RWPE1 (cell line): Measurements from ENCODE around the gene RNF145.
A peak's percentile ranks its signal among the peaks of the same experiment; 100 is the strongest.
"Not testable (repeated sequence)": the region's sequence is repeated elsewhere in the genome, so short reads cannot be mapped to it uniquely, and the experiment has no call there.

Experiments used
- CTCF ChIA-PET: fragments of 350-600 bp; sonication (Branson Sonifier 250); formaldehyde crosslinking; extraction: SDS; loops from one replicate; lab custom pipeline; 2021; lab: Yijun Ruan, JAX
- POLR2A ChIA-PET: fragments of 400-600 bp; formaldehyde crosslinking; extraction: SDS; loops from one replicate; lab custom pipeline; 2020; ENCODE audit warnings: antibody characterized with exemption; ENCODE audit not compliant: low non-redundant PET; lab: Yijun Ruan, JAX
- DNase-seq: peaks from one replicate; pipeline ENCODE4 v3.0.0; 2012; ENCODE audit warnings: low spot score
- H3K27ac ChIP-seq: fragments of 450-650 bp; 2 replicates; pipeline ENCODE4 v1.5.1; 2017
- TF ChIP-seq, protein P1 (sequence below): fragments of 450-650 bp; conservative IDR thresholded peaks from 2 replicates; pipeline ENCODE4 v1.5.1; 2017; ENCODE audit warnings: low read depth, mild to moderate bottlenecking

The RNF145 gene

GRCh38 chr5:159149085-159149484, 60.3 kb downstream of the RNF145 start:
- ChIA-PET POLR2A (no interaction called here), CTCF (interaction anchor here (0.7 kb wide), 1 partner anchor 902 kb away, joined by 3 read pairs; no protein-coding TSS in a partner anchor)
- TF ChIP-seq, protein P1, sequence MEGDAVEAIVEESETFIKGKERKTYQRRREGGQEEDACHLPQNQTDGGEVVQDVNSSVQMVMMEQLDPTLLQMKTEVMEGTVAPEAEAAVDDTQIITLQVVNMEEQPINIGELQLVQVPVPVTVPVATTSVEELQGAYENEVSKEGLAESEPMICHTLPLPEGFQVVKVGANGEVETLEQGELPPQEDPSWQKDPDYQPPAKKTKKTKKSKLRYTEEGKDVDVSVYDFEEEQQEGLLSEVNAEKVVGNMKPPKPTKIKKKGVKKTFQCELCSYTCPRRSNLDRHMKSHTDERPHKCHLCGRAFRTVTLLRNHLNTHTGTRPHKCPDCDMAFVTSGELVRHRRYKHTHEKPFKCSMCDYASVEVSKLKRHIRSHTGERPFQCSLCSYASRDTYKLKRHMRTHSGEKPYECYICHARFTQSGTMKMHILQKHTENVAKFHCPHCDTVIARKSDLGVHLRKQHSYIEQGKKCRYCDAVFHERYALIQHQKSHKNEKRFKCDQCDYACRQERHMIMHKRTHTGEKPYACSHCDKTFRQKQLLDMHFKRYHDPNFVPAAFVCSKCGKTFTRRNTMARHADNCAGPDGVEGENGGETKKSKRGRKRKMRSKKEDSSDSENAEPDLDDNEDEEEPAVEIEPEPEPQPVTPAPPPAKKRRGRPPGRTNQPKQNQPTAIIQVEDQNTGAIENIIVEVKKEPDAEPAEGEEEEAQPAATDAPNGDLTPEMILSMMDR, result no peak
- no peak overlapping the region for H3K27ac ChIP-seq
- DNase-seq, result no peak

- no peak overlapping the region for H3K27ac ChIP-seq
- TF ChIP-seq, protein P1, result no peak
- DNase-seq, result no peak
- POLR2A ChIA-PET, result no interaction called here
- CTCF ChIA-PET, result interaction anchor here (0.7 kb wide), 1 partner anchor 311 kb away, joined by 3 read pairs; no protein-coding TSS in a partner anchor
Observed at GRCh38 chr5:159147976-159148375, 61.4 kb downstream of the RNF145 start.

- no peak overlapping the region for H3K27ac ChIP-seq
- CTCF ChIA-PET, result interaction anchor here (0.5 to 0.8 kb wide), 2 partner anchors 10 to 39 kb away, joined by 3 to 5 read pairs; no protein-coding TSS in a partner anchor
- no peak for DNase-seq
- POLR2A ChIA-PET, result interaction anchor here (0.7 kb wide), 1 partner anchor 809 kb away, joined by 3 read pairs; no protein-coding TSS in a partner anchor
- TF ChIP-seq, protein P1, result no peak
Observed at GRCh38 chr5:159146839-159147238, 62.5 kb downstream of the RNF145 start.

DNA sequence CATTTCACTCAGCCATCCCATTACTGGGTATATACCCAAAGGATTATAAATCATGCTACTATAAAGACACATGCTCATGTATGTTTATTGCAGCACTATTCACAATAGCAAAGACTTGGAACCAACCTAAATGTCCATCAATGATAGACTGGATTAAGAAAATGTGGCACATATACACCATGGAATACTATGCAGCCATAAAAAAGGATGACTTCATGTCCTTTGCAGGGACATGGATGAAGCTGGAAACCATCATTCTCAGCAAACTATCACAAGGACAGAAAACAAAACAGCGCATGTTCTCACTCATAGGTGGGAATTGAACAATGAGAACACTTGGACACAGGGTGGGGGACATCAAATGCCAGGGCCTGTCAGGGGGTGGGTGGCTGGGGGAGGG, 64.2 kb downstream of the RNF145 start:
- H3K27ac ChIP-seq, CTCF ChIA-PET, DNase-seq, POLR2A ChIA-PET: not testable (repeated sequence)

DNA sequence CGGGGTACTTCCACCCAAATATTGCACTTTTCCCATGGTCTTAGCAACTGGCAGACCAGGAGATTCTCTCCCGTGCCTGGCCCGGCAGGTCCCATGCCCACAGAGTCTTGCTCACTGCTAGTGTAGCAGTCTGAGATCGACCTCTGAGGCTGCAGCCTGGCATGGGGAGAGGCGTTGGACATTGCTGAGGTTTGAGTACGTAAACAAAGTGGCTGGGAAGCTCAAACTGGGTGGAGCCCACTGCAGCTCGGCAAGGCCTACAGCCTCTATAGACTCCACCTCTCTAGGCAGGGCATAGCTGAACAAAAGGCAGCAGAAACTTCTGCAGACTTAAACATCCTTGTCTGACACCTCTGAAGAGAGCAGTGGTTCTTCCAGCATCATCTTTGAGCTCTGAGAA, 69.6 kb downstream of the RNF145 start:
- ChIA-PET CTCF (interaction anchor here (0.7 to 1.1 kb wide), 2 partner anchors 43 to 177 kb away, joined by 3 read pairs; no protein-coding TSS in a partner anchor), POLR2A (no interaction called here)
- DNase-seq, result no peak
- H3K27ac ChIP-seq, result no peak overlapping the region
- TF ChIP-seq, protein P1, result no peak

DNA sequence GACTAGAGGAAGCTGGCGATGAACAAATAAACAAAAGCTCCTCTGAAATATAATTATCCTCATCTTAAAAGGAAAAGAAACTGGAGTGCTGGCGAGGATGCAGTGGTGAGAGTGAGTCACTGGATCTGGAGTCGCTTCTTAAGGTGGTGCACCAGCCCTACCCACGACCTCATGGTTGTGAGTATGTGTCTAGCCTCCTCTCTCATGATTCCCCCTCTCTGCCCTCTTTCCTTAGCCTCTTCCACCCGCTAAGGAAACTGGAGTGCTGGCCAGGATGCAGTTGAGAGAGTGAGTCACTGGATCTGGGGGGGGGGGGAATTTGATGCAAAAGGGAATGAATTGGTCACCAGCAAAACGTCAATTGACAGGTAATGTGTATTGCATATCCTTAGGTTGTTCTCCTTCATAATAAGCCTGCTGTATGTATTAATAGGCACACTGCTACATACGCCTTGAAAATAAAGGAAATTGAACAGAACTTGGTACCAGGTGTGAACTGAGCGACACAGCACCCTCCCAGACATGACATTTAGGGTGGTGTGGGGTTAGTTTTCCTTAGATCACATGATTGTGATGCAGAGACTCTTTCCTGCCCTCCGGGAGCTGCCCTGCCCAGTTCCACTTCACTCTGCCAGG, 73.3 kb downstream of the RNF145 start:
- ChIA-PET POLR2A (no interaction called here), CTCF (interaction anchor here (0.7 to 1.0 kb wide), 2 partner anchors 29 to 978 kb away, joined by 3 read pairs; no protein-coding TSS in a partner anchor)
- peak; percentile 71 for DNase-seq
- no peak overlapping the region for H3K27ac ChIP-seq
- TF ChIP-seq, protein P1, result no peak
